ENCODE results near the gene MAU2.

Gene MAU2

DNA sequence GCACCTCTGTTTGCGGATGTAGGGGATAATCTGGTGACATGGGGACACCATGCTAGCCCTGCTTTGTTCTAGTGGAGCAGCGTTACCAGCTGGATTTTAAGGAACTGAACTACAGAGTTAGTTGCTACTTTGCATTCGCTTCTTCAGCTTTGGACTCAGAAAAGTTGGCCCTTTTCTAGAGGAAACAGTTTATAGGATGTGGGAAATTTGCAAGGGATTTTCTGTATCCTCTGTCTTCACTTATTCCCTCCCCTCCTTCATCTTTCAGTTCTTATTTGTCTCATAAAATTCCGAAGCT is 87.0 kb downstream of the MAU2 start:
- no peak for DNase-seq (ENCODE audit: low read depth in 1 of 2, low spot score in 1 of 2)

All from activated T-helper 1 cell treated with anti-CD3 and anti-CD28 coated beads, Interleukin-2, amount 50 U/mL, for 16 hours (primary cell).